NCI-H446 (cell line): ENCODE results near the gene SNRPA.

Experiments used
- DNase-seq, 2 experiments: peaks; one replicate each; lab custom pipeline; 2025; lab: John Stamatoyannopoulos, UW

Gene SNRPA

DNA sequence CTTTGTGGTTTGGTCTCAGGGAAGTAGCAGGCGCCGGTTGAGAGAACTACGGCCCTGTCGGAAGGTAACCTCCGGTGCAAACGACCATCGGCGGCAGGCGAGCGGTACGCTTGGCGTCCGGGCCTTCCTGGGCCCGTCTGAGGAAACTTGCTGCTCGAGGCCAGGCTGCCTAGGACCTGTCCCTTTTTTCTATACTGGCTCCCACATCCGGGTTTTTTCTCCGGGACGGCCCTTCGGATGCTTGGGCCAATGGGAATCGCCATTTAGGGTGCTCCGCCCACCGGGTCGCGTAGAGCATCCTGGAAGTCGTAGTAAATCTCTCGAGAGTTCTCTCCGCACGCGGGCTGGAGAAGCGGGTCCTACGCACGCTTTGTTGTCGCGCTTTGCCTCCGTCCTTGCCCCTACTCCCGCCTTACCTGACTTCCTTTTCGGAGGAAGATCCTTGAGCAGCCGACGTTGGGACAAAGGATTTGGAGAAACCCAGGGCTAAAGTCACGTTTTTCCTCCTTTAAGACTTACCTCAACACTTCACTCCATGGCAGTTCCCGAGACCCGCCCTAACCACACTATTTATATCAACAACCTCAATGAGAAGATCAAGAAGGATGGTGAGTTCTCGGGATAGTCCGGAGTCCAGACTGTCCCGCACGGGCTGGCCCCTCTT lies at the start of gene SNRPA:
Gene SNRPA, plus strand, starts transcription at position 330 of the 664 bp plus-strand sequence. Its CDS starts 206 bp downstream, at position 536.
- peak; percentile 98 to 99 for DNase-seq

GRCh38 chr19:40701758-40702157 lies 49.2 kb upstream of the SNRPA start:
- DNase-seq = no peak

GRCh38 chr19:40702337-40703012 lies 48.5 kb upstream of the SNRPA start:
- DNase-seq = no peak

DNA sequence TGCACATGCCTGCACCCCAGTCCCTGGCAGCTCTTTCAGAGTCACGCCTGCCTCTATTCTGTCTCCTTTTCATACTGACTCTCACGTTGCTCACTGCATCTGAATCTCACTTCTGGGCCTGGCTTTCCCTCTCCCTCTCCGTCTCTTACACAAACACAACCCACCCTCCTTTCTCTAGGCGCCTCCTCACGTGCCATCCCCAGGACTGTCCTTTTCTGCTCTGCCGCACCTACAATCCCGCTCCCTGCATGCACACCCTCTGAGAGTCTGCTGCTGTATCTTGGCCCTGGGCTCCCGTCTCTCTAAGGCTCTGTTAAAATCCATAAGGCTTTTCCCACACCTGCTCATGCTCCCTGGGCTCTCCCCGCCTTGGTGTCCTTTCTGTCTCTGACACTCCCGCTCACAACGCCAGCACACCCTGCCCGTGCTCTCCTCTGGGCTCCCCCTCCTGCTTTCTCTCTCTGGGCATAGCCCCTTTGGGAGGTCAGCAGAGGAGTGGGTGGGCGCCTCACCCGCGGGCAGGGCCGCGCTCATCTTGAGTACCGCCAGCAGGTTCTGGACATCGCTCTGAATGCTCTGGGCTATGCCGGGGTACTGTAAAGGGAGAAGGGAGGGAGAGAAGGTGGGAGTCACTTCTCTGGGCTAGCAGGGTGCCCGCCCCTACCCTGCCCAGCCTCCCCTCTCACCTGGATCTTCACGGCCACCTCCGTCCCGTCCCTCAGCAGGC lies 47.8 kb upstream of the SNRPA start:
- DNase-seq = no peak

DNA sequence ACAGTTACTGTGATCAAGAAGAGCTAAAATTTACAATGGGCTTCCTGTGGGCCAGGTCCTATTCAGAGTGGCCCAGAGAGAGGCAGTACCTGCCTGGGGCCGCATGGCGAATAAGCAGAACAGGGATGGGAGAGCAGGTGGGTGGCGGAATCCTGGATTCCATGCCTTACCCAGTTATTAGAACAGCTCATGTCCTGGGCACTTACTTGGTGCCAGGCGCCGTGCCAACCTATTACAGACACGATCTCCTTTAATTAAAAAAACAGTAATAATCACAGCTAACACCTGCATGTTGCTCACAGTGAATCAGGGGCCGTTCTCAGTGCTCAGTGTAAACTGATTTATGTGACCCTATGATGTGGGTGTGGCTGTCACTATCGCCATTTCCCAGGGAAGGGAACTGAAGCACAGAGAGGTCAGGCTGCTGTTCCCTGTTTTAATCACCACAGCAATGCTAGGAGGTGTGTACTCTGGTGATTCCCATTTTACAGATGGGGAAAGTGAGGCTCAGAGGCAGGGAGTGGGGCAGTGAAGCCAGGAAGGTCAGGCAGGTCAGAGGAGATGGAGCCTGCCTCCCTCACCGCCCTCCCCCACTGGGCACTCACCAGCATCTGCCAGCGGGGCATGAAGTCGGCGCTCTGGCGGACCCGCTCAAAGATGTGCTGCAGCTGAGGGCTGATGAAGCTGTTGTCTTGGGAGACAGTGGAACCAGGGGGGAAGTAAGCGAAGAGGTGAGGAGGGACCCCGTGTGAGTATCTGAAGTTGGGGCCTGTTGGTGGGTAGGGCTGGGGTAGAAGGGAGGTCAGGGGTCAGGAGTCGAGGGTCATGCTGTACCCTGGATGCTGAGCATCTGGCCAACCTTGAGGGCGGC lies 46.3 kb upstream of the SNRPA start:
- DNase-seq = no peak

GRCh38 chr19:40705362-40705651 lies 45.7 kb upstream of the SNRPA start:
- DNase-seq = no peak

DNA sequence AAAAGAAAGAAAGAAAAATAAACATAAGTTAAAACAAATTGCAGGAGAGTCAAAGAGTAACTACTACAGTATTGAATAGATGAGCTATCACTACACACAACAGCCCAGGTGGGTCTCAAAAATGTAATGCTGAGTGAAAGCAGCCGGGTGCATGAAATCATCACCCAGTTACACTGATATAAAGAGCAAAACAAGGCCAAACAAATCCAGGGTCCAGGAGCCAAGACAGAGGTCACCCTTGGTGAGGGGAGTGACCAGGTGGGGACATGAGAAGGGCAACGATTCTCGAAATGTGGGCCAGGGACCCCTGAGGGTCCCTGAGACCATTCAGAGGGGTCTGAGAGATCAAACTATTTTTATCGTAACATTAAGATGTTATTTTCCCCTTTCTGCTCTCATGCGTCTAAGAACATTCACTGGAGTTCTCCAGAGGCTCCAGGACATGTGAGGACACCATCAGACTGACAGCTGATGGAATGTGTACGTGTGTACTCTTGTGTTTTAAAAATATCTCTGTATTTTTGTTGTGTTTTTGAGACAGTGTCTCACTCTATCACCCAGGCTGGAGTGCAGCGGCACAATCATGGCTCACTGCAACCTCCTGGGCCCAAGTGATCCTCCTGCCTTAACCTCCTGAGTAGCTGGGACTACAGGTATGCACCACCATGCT lies 44.9 kb upstream of the SNRPA start:
- no peak for DNase-seq

- no peak for DNase-seq
These were observed 43.4 kb upstream of the SNRPA start for GRCh38 chr19:40707615-40708014.

DNA sequence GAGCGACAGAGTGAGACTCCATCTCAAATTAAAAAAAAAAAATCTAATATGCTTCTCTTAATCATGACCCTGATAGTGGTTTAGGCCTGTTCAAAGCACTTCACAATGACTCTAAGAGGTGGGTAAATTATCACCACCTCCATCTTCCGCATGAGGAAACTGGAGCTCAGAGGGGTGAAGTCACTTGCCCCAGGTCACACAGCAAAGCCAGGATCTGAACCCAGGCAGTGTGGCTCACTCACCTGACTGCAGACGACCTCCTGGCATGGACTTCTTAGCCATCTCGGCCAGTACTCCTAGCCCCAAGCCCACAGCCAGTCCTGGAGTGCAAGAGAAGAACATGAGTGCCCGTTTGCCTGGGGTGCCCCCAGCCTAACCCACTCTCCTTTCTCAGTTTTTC lies 41.2 kb upstream of the SNRPA start:
- no peak for DNase-seq

DNA sequence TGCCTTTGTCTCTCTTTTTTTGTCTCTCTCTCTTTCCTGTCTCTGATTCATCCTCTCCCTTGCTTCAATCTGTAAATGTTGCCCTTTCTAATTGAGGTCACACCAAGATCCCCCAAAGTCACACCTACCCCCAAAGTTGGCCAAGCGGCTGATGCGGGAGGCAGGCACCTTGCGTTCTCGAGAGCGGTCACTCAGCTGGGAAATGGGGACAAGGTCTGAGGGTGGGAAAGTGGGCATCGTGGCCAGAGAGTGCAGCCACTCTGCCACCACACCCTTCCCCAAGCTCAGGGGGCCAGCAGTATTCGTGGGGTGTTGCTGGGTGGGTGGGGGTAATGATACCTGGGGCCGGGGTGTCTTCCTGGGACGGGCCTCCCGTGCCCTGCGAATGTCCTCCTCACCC lies 37.1 kb upstream of the SNRPA start:
- no peak for DNase-seq

GRCh38 chr19:40714441-40715299 lies 36.3 kb upstream of the SNRPA start:
- peak; percentile 90 to 96 for DNase-seq

GRCh38 chr19:40716031-40716481 lies 34.9 kb upstream of the SNRPA start:
- peak in 1 of 2 experiments; percentile 81 for DNase-seq

GRCh38 chr19:40716482-40717324 lies 34.3 kb upstream of the SNRPA start, which contains the start of the genes COQ8B and ITPKC:
TSS of gene COQ8B (minus strand) at chr19:40716886. CDS start at chr19:40714632, 2,254 bp downstream.
TSS of gene ITPKC (plus strand) at chr19:40717112. CDS start at chr19:40717136, 24 bp downstream.
- peak; percentile 97 to 99 for DNase-seq

DNA sequence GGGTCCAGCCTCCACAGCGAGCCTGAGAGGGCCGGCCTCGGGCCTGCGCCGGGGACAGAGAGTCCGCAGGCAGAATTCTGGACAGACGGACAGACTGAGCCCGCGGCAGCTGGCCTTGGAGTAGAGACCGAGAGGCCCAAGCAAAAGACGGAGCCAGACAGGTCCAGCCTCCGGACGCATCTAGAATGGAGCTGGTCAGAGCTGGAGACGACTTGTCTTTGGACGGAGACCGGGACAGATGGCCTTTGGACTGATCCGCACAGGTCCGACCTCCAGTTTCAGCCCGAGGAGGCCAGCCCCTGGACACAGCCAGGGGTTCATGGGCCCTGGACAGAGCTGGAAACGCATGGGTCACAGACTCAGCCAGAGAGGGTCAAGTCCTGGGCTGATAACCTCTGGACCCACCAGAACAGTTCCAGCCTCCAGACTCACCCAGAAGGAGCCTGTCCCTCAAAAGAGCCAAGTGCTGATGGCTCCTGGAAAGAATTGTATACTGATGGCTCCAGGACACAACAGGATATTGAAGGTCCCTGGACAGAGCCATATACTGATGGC lies 33.6 kb upstream of the SNRPA start:
- DNase-seq = no peak

DNA sequence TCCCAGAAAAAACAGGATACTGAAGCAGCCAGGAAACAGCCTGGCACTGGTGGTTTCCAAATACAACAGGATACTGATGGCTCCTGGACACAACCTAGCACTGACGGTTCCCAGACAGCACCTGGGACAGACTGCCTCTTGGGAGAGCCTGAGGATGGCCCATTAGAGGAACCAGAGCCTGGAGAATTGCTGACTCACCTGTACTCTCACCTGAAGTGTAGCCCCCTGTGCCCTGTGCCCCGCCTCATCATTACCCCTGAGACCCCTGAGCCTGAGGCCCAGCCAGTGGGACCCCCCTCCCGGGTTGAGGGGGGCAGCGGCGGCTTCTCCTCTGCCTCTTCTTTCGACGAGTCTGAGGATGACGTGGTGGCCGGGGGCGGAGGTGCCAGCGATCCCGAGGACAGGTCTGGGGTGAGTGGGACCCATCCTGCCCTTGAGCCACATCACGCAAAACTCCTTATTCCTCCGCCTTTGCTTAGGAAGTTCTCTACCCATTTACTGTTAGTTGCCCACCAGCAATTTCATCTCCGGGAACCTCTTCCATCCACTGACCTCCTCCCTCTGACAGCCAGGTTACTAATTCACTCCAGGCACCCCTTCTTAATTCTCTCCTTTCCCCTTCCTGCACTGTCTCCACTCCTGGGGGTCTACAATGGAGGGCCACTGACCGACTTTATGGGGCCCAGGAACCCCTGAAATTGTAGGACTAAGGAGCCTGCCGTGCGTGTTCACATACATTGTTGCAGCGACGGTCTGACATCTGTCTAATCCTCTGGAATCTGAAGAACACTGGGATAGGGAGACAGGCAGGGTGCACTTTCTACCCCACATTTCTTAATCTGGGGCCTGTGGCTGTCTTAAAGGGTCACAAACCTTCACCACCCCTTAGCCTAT lies 32.9 kb upstream of the SNRPA start:
- no peak for DNase-seq

DNA sequence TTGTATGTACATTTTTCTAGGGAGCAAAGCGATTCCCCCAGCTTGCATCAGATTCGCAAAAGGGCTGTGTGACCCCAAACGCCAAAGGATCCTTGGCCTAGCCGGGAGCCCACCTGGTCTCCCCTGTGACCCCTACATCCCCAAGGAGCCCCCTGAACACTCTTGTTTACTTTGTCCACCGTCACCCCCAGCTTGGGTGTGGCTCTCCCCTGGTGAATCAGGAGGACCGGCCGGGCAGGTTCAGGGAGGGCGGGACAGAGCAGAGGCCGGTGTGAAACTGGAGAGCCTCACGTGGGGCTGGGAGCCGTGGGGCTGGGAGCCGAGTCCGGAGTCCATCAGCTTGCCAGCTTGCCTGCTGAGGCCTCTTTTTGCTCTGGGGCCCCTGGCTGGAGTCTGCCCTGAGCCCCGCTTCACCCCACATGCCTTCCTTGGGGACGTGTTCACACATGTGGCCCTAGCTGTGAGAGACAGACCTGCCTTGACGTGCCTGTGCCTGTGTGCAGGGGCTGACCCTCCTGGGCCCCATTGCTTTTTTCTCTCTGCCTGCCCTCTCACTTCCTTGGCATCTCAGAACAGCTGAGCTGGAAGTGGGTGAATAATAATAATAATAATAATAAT lies 32.1 kb upstream of the SNRPA start:
- DNase-seq = no peak

- no peak for DNase-seq
These were observed 31.5 kb upstream of the SNRPA start for GRCh38 chr19:40719414-40719894.

DNA sequence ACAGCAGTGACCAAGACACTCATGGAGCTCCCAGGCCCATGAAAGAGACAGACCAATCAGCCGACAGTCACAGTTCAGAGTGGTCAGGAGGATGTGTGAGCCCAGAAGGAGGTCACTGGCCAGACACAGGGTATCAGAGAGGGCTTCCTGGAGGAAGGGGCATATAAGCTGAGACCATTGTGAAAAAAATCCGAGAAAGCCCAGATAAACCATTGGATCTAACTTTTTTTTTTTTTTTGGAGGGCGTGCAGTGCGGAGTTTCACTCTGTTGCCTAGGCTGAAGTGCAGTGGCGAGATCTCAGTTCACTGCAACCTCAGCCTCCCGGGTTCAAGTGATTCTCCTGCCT lies 29.9 kb upstream of the SNRPA start:
- no peak for DNase-seq
